ENCODE measurements around the gene MFSD11.
A peak's percentile ranks its signal among the peaks of the same experiment; 100 is the strongest.
"Not testable (repeated sequence)": the region's sequence is repeated elsewhere in the genome, so short reads cannot be mapped to it uniquely, and the experiment has no call there.

MFSD11 gene

DNA sequence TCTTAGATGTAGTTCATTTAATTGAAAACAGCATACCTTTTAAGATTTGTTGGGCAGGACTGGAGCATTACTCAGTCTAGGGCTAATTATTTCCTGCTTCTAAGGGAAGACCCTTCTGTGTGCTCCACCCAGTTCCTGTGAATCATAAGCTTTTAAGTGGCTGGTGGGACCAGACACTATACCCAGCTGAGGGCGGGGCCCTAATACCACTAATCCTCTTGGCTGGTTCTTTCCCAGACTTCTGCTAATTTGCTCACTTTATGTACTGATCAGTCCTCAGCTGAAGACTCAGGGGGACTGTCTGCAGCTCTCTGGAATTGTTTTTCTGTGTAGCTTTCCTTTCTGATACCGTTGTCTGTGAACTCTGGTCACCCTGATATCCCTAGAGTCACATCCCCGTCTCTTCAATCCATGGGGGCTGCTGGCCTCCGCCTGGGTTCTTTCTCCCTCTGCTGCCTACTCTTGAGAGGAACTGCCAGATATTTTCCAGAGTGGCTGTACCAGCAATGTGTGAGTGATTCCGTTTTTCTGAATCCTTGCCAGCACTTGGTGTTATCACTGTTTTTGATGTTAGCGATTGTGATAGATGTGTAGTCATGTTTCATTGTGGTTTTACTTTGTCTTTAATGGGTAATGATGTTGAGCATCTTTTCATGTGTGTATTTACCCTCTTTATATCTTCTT, 35.1 kb downstream of the MFSD11 start:
- Histone ChIP-seq H3K27ac (peak overlapping the region; percentile 65), H3K27me3 (replicated peaks) (no peaks in the 10 kb centered on the region), H3K4me3 (ENCODE audit: low read depth, low read length) (no peak overlapping the region), H3K36me3 (replicated peaks) (peaks cover 9% of the 10 kb centered on the region)
- DNase-seq, result peak; percentile 55
- TF ChIP-seq, protein P1, sequence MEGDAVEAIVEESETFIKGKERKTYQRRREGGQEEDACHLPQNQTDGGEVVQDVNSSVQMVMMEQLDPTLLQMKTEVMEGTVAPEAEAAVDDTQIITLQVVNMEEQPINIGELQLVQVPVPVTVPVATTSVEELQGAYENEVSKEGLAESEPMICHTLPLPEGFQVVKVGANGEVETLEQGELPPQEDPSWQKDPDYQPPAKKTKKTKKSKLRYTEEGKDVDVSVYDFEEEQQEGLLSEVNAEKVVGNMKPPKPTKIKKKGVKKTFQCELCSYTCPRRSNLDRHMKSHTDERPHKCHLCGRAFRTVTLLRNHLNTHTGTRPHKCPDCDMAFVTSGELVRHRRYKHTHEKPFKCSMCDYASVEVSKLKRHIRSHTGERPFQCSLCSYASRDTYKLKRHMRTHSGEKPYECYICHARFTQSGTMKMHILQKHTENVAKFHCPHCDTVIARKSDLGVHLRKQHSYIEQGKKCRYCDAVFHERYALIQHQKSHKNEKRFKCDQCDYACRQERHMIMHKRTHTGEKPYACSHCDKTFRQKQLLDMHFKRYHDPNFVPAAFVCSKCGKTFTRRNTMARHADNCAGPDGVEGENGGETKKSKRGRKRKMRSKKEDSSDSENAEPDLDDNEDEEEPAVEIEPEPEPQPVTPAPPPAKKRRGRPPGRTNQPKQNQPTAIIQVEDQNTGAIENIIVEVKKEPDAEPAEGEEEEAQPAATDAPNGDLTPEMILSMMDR (IDR thresholded peaks at IDR 0.05; ENCODE audit: low read depth, low read length, missing control alignments), result no peak
- in situ Hi-C loops (cut with HindIII; ENCODE audit: low pct_ligation_motif_present, low sequenced_read_pairs), result no loop called here

DNA sequence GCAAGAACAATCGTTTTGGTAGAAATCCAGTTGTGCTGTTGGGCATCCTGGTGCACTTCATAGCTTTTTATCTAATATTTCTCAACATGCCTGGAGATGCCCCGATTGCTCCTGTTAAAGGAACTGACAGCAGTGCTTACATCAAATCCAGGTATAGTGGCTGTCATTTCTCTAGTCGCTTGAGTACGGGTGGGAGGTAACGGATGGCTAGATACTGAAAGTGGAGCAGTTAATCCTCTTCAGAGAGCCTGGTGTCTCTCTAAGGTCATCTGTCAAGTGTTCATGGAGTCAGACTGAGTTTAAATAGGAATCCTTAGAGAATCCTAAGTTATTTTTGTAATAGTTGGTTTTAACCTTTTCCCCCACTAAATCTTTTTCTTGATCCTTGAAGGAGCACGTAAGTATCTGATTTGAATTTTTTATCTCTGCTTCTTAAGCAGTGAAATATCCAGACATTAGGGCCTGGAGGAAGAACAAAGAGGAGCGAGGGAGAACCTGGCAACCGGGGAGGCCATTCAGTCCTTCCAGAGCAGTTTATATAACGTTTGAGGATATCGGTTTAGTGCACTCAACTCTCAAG, 37.2 kb downstream of the MFSD11 start:
- in situ Hi-C loops (cut with HindIII; ENCODE audit: low pct_ligation_motif_present, low sequenced_read_pairs), result no loop called here
- TF ChIP-seq, protein P1 (IDR thresholded peaks at IDR 0.05; ENCODE audit: low read depth, low read length, missing control alignments), result no peak
- Histone ChIP-seq H3K27ac (no peak overlapping the region), H3K36me3 (replicated peaks) (peaks cover 9% of the 10 kb centered on the region), H3K27me3 (replicated peaks) (no peaks in the 10 kb centered on the region), H3K4me3 (ENCODE audit: low read depth, low read length) (no peak overlapping the region)
- DNase-seq, result no peak

DNA sequence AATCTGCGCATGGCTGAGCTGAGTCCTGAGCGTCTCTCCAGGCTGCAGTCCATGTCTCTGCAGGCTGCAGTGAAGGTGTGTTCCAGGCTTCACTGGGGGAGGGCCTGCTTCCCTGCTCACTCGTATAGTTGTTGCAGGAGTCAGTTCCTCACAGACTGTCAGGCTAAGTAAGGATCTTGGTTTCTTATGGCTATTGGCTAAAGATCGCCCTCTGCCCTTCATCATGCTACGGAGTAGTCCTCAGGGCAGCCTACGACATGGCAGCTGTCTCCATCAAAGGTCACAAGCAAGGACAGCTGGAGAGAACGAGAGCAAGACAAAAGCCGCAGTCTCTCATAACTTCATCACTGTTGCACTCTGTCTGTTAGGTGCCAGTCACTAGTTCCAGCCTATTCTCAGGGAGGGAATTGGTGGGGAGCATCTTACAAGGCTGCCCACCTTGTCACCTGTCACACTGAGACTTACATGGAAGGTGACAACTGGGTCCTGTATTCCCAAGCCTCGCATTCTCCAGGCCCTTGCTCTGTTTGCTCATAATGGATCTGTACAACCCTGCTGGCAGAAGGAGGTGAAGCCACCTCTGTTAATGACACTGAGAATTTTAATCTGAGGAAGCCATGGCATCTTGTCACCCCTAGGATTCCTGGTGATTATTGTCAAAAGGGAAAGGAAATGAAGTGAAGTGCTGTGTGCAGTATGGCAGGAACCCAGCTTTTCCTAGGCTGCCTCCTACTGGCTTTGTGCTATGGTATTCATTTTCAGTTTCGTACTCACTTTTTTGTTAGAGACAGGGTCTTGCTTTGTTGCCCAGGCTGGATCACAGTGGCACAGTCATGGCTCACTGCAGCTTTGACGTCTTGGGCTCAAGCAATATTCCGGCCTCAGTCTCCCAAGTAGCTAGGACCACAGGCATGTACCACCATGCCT, 43.4 kb downstream of the MFSD11 start:
- Histone ChIP-seq H3K4me3 (ENCODE audit: low read depth, low read length) (no peak overlapping the region), H3K27ac (no peak overlapping the region), H3K27me3 (replicated peaks) (no peaks in the 10 kb centered on the region), H3K36me3 (replicated peaks) (peaks cover 5% of the 10 kb centered on the region)
- TF ChIP-seq, protein P1 (IDR thresholded peaks at IDR 0.05; ENCODE audit: low read depth, low read length, missing control alignments), result peak; percentile 29
- DNase-seq, result no peak
- in situ Hi-C loops (cut with HindIII; ENCODE audit: low pct_ligation_motif_present, low sequenced_read_pairs), result no loop called here

DNA sequence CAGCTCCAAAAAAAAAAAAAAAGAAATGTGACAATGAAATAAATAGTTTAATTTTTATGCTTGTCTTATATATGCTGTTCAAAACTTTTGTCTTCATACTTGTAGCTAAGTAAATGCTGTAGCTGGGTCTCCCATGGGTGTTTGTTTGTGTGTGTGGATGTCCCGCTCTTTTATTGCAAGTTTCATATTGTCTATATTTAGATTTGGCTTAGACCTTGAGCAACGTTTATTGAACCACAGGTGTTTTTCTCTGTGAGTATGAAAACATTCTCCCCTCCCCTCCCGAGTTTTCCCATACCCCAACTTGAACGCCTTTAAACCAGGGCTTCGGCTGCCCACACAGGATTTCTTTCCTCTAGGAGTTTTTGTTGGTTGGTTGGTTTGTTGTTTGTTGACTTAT, 45.2 kb downstream of the MFSD11 start:
- DNase-seq, result no peak
- in situ Hi-C loops (cut with HindIII; ENCODE audit: low pct_ligation_motif_present, low sequenced_read_pairs), result no loop called here
- Histone ChIP-seq H3K27me3 (replicated peaks) (no peaks in the 10 kb centered on the region), H3K4me3 (ENCODE audit: low read depth, low read length) (no peak overlapping the region), H3K36me3 (replicated peaks) (peaks cover 5% of the 10 kb centered on the region), H3K27ac (no peak overlapping the region)
- TF ChIP-seq, protein P1 (IDR thresholded peaks at IDR 0.05; ENCODE audit: low read depth, low read length, missing control alignments), result no peak

DNA sequence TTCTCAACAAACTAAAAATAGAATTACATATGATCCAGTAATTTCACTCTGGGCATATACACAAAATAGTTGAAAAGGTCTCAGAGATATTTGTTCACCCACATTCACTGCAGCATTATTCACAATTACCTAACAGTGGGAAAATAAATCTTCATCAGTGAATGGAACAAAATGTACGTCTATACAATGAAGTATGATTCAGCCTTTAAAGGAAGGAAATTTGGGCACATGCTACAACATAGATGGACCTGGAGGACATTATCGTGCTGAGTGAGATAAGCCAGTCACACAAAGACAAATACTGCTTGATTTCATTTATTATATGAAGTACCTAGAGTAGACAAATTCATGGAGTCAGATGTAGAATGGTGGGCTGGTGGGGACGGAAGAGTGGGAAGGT, 47.0 kb downstream of the MFSD11 start:
- H3K27ac ChIP-seq, result no peak overlapping the region
- H3K4me3 ChIP-seq (ENCODE audit: low read depth, low read length), result no peak overlapping the region
- in situ Hi-C loops (cut with HindIII; ENCODE audit: low pct_ligation_motif_present, low sequenced_read_pairs), result no loop called here
- no peak for DNase-seq
- H3K27me3 ChIP-seq (replicated peaks), result no peaks in the 10 kb centered on the region
- TF ChIP-seq, protein P1 (IDR thresholded peaks at IDR 0.05; ENCODE audit: low read depth, low read length, missing control alignments), result no peak
- H3K36me3 ChIP-seq (replicated peaks), result peaks cover 5% of the 10 kb centered on the region

DNA sequence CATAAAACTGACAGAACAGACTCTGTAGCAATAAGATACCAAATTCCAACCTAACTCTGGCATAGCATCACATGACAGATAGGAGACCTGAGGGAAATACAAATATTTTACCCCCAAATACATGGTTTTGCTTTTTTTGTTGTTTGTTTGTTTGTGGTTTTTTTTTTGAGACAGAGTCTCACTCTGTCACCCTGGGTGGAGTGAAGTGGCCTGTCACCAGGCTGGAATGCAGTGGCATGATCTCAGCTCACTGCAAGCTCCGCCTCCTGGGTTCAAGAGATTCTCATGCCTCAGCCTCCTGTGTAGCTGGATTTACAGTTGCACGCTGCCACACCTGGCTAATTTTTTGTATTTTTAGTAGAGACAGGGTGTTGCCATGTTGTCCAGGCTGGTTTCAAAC, 49.9 kb downstream of the MFSD11 start:
- DNase-seq; H3K27me3 ChIP-seq (replicated peaks); H3K4me3 ChIP-seq (ENCODE audit: low read depth, low read length); H3K36me3 ChIP-seq (replicated peaks); in situ Hi-C loops (cut with HindIII; ENCODE audit: low pct_ligation_motif_present, low sequenced_read_pairs); H3K27ac ChIP-seq: not testable (repeated sequence)

All from brain microvascular endothelial cell (primary cell).